HEK293 (cell line): ENCODE results near the gene DDX23.
A peak's percentile ranks its signal among the peaks of the same experiment; 100 is the strongest.
"Not testable (repeated sequence)": the region's sequence is repeated elsewhere in the genome, so short reads cannot be mapped to it uniquely, and the experiment has no call there.

Experiments used
- CTCF ChIA-PET: fragments of 350-600 bp; formaldehyde crosslinking; extraction: SDS; loops from one replicate; lab custom pipeline; 2021; ENCODE audit warnings: antibody characterized with exemption; lab: Yijun Ruan, JAX
- POLR2A ChIA-PET: fragments of 300-600 bp; formaldehyde crosslinking; extraction: SDS; loops from one replicate; lab custom pipeline; 2020; ENCODE audit warnings: antibody characterized with exemption, inconsistent platforms; lab: Yijun Ruan, JAX
- H3K27ac ChIP-seq: fragments of 200-500 bp; sonication (Bioruptor generic); 2 replicates; pipeline ENCODE4 v1.5.1; 2014; ENCODE audit warnings: low read depth, low read length, control low read depth, inconsistent platforms; ENCODE audit errors: extremely low read depth
- H3K36me3 ChIP-seq, 2 experiments: fragments of 200-500 bp in 1 of 2; sonication (Bioruptor generic) in 1 of 2; 1 replicate in 1 of 2; 2 replicates in 1 of 2; pipeline ENCODE4 v1.5.1; 2014 to 2017; ENCODE audit warnings: inconsistent platforms in 2 of 2, low read length in 2 of 2; ENCODE audit not compliant: control insufficient read depth in 2 of 2, insufficient read depth in 1 of 2
- H3K4me1 ChIP-seq: fragments of 200-500 bp; sonication (Bioruptor generic); 2 replicates; pipeline ENCODE4 v1.5.1; 2014; ENCODE audit warnings: mild to moderate bottlenecking, low read length, inconsistent platforms; ENCODE audit not compliant: control insufficient read depth, insufficient read depth
- H3K4me3 ChIP-seq: 2 replicates; pipeline ENCODE4 v1.5.1; 2011; ENCODE audit warnings: low read depth, mild to moderate bottlenecking, control low read depth, low read length, moderate library complexity
- H3K9me3 ChIP-seq: fragments of 200-500 bp; sonication (Bioruptor generic); 2 replicates; pipeline ENCODE4 v1.5.1; 2014; ENCODE audit warnings: low read depth, low read length, inconsistent platforms; ENCODE audit not compliant: control insufficient read depth, insufficient read depth
- BCL11A ChIP-seq: fragments of 450-650 bp; formaldehyde crosslinking; IDR thresholded peaks from 2 replicates; pipeline ENCODE4 v1.5.1; 2016; ENCODE audit warnings: low read depth, missing biosample characterization, missing genetic modification characterization
- GLIS1 ChIP-seq: fragments of 450-650 bp; formaldehyde crosslinking; IDR thresholded peaks from 2 replicates; pipeline ENCODE4 v1.5.1; 2016; ENCODE audit warnings: missing biosample characterization, missing genetic modification characterization
- KLF1 ChIP-seq: fragments of 450-650 bp; formaldehyde crosslinking; IDR thresholded peaks from 2 replicates; pipeline ENCODE4 v1.5.1; 2016; ENCODE audit warnings: missing biosample characterization, missing genetic modification characterization
- MEIS1 ChIP-seq: sonication (generic); formaldehyde crosslinking; IDR thresholded peaks from 2 replicates; pipeline ENCODE4 v1.8.1; 2022; ENCODE audit warnings: missing genetic modification reagents, mild to moderate bottlenecking, borderline replicate concordance
- SALL2 ChIP-seq: fragments of 450-650 bp; formaldehyde crosslinking; IDR thresholded peaks from 2 replicates; pipeline ENCODE4 v1.5.0; 2017; ENCODE audit warnings: missing biosample characterization, mild to moderate bottlenecking, missing genetic modification characterization, borderline replicate concordance
- YY2 ChIP-seq: fragments of 450-650 bp; formaldehyde crosslinking; IDR thresholded peaks from 2 replicates; pipeline ENCODE4 v1.5.1; 2016; ENCODE audit warnings: missing biosample characterization, missing genetic modification characterization
- ZBTB20 ChIP-seq: fragments of 450-650 bp; formaldehyde crosslinking; IDR thresholded peaks from 2 replicates; pipeline ENCODE4 v1.5.1; 2016; ENCODE audit warnings: missing biosample characterization, missing genetic modification characterization
- ZNF10 ChIP-seq: fragments of 450-650 bp; formaldehyde crosslinking; IDR thresholded peaks from 2 replicates; pipeline ENCODE4 v1.5.1; 2017; ENCODE audit warnings: missing biosample characterization, missing genetic modification characterization
- ZNF391 ChIP-seq: fragments of 450-650 bp; formaldehyde crosslinking; IDR thresholded peaks from 2 replicates; pipeline ENCODE4 v1.5.1; 2016; ENCODE audit warnings: low read depth, missing biosample characterization, missing genetic modification characterization, borderline replicate concordance
- ZNF501 ChIP-seq: fragments of 450-650 bp; formaldehyde crosslinking; IDR thresholded peaks from 2 replicates; pipeline ENCODE4 v1.5.1; 2016; ENCODE audit warnings: missing biosample characterization, missing genetic modification characterization
- ZNF677 ChIP-seq: fragments of 450-650 bp; IDR thresholded peaks from 2 replicates; pipeline ENCODE4 v1.5.0; 2018; ENCODE audit warnings: missing biosample characterization, mild to moderate bottlenecking, missing genetic modification characterization, moderate library complexity
- ZNF776 ChIP-seq: fragments of 450-650 bp; formaldehyde crosslinking; IDR thresholded peaks from 2 replicates; pipeline ENCODE4 v1.5.0; 2017; ENCODE audit warnings: missing biosample characterization, missing genetic modification characterization, borderline replicate concordance
- TF ChIP-seq, protein P1 (sequence below): fragments of 450-650 bp; formaldehyde crosslinking; IDR thresholded peaks from 2 replicates; pipeline ENCODE4 v1.5.1; 2016; ENCODE audit warnings: missing biosample characterization, missing genetic modification characterization
- TF ChIP-seq, protein P2 (sequence below): fragments of 450-650 bp; formaldehyde crosslinking; IDR thresholded peaks from 2 replicates; pipeline ENCODE4 v1.5.1; 2016; ENCODE audit warnings: missing biosample characterization, missing genetic modification characterization

DDX23 gene

GRCh38 chr12:48880647-48881046 lies 28.7 kb upstream of the DDX23 start:
- TF ChIP-seq BCL11A = no peak
- TF ChIP-seq SALL2 = no peak
- TF ChIP-seq ZNF677 (tag by site-specific recombination) = no peak
- H3K4me1 ChIP-seq = peaks cover 20% of the 10 kb centered on the region
- no peak overlapping the region for H3K27ac ChIP-seq
- POLR2A ChIA-PET = interaction anchor here (0.8 to 3.4 kb wide), 3 partner anchors 12 to 28 kb away, joined by 3 to 24 read pairs (median 8); partner anchors contain the start of genes DDX23 and RND1
- H3K36me3 ChIP-seq = no peaks in the 10 kb centered on the region
- CTCF ChIA-PET = interaction anchor here (0.6 to 8.3 kb wide), 4 partner anchors 10 to 27 kb away, joined by 3 to 64 read pairs (median 23); partner anchors contain the start of gene DDX23
- H3K9me3 ChIP-seq = no peaks in the 10 kb centered on the region
- H3K4me3 ChIP-seq = no peak overlapping the region

- TF ChIP-seq ZNF391 (tag by site-specific recombination) (no peak), YY2 (tag by site-specific recombination) (no peak), ZNF776 (tag by site-specific recombination) (no peak), ZNF501 (no peak), MEIS1 (no peak), ZNF10 (no peak)
- TF ChIP-seq, protein P1, sequence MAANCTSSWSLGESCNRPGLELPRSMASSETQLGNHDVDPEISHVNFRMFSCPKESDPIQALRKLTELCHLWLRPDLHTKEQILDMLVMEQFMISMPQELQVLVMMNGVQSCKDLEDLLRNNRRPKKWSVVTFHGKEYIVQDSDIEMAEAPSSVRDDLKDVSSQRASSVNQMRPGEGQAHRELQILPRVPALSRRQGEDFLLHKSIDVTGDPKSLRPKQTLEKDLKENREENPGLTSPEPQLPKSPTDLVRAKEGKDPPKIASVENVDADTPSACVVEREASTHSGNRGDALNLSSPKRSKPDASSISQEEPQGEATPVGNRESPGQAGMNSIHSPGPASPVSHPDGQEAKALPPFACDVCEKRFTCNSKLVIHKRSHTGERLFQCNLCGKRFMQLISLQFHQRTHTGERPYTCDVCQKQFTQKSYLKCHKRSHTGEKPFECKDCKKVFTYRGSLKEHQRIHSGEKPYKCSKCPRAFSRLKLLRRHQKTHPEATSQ (tag by site-specific recombination) = no peak
- CTCF ChIA-PET = interaction anchor here (0.6 to 8.3 kb wide), 5 partner anchors 12 to 260 kb away, joined by 3 to 64 read pairs (median 7); partner anchors contain the start of gene DDX23
- POLR2A ChIA-PET = no interaction called here
- H3K9me3 ChIP-seq = no peaks in the 10 kb centered on the region
- H3K36me3 ChIP-seq = no peaks in the 10 kb centered on the region
- peaks cover 16% of the 10 kb centered on the region for H3K4me1 ChIP-seq
- no peak overlapping the region for H3K4me3 ChIP-seq
- no peak overlapping the region for H3K27ac ChIP-seq
Measured at GRCh38 chr12:48878548-48878947, 26.6 kb upstream of the DDX23 start.

GRCh38 chr12:48875944-48876515 lies 24.1 kb upstream of the DDX23 start:
- POLR2A ChIA-PET = no interaction called here

GRCh38 chr12:48873534-48873933 lies 21.6 kb upstream of the DDX23 start:
- not testable (repeated sequence) for H3K27ac ChIP-seq, H3K4me3 ChIP-seq, H3K4me1 ChIP-seq, H3K9me3 ChIP-seq, H3K36me3 ChIP-seq
- ChIA-PET CTCF (interaction anchor here (2.6 to 2.7 kb wide), 2 partner anchors 17 to 21 kb away, joined by 17 to 19 read pairs; no protein-coding TSS in a partner anchor), POLR2A (interaction anchor here (1.4 kb wide), 1 partner anchor 20 kb away, joined by 5 read pairs; no protein-coding TSS in a partner anchor)
- peak; percentile 69 for TF ChIP-seq KLF1 (tag by site-specific recombination)

More at GRCh38 chr12:48875944-48876515, 24.1 kb upstream of the DDX23 start:
- CTCF ChIA-PET = interaction anchor here (0.6 to 2.4 kb wide), 7 partner anchors 8 to 90 kb away, joined by 3 to 16 read pairs (median 3); partner anchors contain the start of gene RND1
- no peaks in the 10 kb centered on the region for H3K36me3 ChIP-seq
- TF ChIP-seq GLIS1 (tag by site-specific recombination) (no peak), ZBTB20 (tag by site-specific recombination) (peak; percentile 48; the same call in 1 of the 2 replicates)
- TF ChIP-seq, protein P2, sequence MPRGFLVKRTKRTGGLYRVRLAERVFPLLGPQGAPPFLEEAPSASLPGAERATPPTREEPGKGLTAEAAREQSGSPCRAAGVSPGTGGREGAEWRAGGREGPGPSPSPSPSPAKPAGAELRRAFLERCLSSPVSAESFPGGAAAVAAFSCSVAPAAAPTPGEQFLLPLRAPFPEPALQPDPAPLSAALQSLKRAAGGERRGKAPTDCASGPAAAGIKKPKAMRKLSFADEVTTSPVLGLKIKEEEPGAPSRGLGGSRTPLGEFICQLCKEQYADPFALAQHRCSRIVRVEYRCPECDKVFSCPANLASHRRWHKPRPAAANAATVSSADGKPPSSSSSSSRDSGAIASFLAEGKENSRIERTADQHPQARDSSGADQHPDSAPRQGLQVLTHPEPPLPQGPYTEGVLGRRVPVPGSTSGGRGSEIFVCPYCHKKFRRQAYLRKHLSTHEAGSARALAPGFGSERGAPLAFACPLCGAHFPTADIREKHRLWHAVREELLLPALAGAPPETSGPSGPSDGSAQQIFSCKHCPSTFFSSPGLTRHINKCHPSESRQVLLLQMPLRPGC (tag by site-specific recombination) = no peak
- TF ChIP-seq, all 188 proteins: peak for 1
- Histone ChIP-seq H3K4me1 (no peaks in the 10 kb centered on the region), H3K4me3 (no peak overlapping the region), H3K27ac (no peak overlapping the region), H3K9me3 (no peaks in the 10 kb centered on the region)
